Left lobe of liver (tissue), 2 donors: Measurements from ENCODE around the gene ACAD9. TPM values are rescaled to one million over a fixed set of nuclear protein-coding genes. Genes with fewer than 3 reads are reported as not detected.
"Not testable (repeated sequence)": the region's sequence is repeated elsewhere in the genome, so short reads cannot be mapped to it uniquely, and the experiment has no call there.

ENCODE experiments used
- ATAC-seq: fragments of 200-7000 bp; cut with Tn5 transposase; one replicate; pipeline ENCODE4 v1.9.1; 2020; ENCODE audit warnings: mild to moderate bottlenecking, moderate library complexity
- DNase-seq: peaks from one replicate; pipeline ENCODE4 v3.0.0-alpha.2; 2020; ENCODE audit warnings: low spot score
- total RNA-seq: library from RNA; stranded (reverse); gene quantifications from one replicate; pipeline ENCODE4 v1.2.1, GENCODE V29; 2021
- donor health status: DM: no; HTN: no; CAD: no; lungs with moderate emphysema.
- donor health status: DM: no; HTN: yes; CAD: no.

The ACAD9 gene
- total RNA-seq, 1 donor from 2014 or later: 30.7 TPM

- no peak for DNase-seq
- ATAC-seq: no peak
Measured at GRCh38 chr3:128889139-128889894, 9.9 kb downstream of the ACAD9 start.

GRCh38 chr3:128895843-128896697 is 16.6 kb downstream of the ACAD9 start:
- ATAC-seq: no peak
- DNase-seq: no peak

- ATAC-seq: no peak
- no peak for DNase-seq
Measured at GRCh38 chr3:128902426-128902825, 23.0 kb downstream of the ACAD9 start.

GRCh38 chr3:128903501-128903900 is 24.1 kb downstream of the ACAD9 start:
- ATAC-seq (no peak), DNase-seq (no peak)

- DNase-seq: no peak
- no peak for ATAC-seq
Measured at GRCh38 chr3:128906031-128906803, 26.8 kb downstream of the ACAD9 start.

GRCh38 chr3:128906804-128907525 is 27.5 kb downstream of the ACAD9 start:
- DNase-seq: no peak
- no peak for ATAC-seq

GRCh38 chr3:128907706-128908445 is 28.5 kb downstream of the ACAD9 start:
- no peak for DNase-seq
- ATAC-seq: no peak

- ATAC-seq (no peak), DNase-seq (no peak)
Measured at GRCh38 chr3:128908951-128909350, 29.5 kb downstream of the ACAD9 start.

GRCh38 chr3:128910006-128910405 is 30.6 kb downstream of the ACAD9 start:
- ATAC-seq (no peak), DNase-seq (no peak)

- ATAC-seq: no peak
- no peak for DNase-seq
Measured at GRCh38 chr3:128911911-128912310, 32.5 kb downstream of the ACAD9 start.

- ATAC-seq (peak; percentile 60), DNase-seq (no peak)
Measured at GRCh38 chr3:128914966-128915645, 35.7 kb downstream of the ACAD9 start.

- DNase-seq (no peak), ATAC-seq (peak; percentile 42)
Measured at GRCh38 chr3:128917291-128917690, 37.9 kb downstream of the ACAD9 start.

- ATAC-seq (no peak), DNase-seq (no peak)
Measured at GRCh38 chr3:128919988-128920387, 40.6 kb downstream of the ACAD9 start.

GRCh38 chr3:128922804-128923459 is 43.5 kb downstream of the ACAD9 start:
- ATAC-seq: no peak
- DNase-seq: peak; percentile 23

- peak; percentile 57 for ATAC-seq
- DNase-seq: no peak
Measured at GRCh38 chr3:128923576-128923975, 44.2 kb downstream of the ACAD9 start.

GRCh38 chr3:128923986-128924385 is 44.6 kb downstream of the ACAD9 start:
- ATAC-seq: not testable (repeated sequence)
- DNase-seq: peak; percentile 29

- ATAC-seq (no peak), DNase-seq (no peak)
Measured at GRCh38 chr3:128929364-128929763, 49.9 kb downstream of the ACAD9 start.

- DNase-seq (peak; percentile 21), ATAC-seq (no peak)
Measured at GRCh38 chr3:128931046-128931445, 51.6 kb downstream of the ACAD9 start.
